ENCODE data around the gene FBXW8. TPM values are rescaled to one million over a fixed set of nuclear protein-coding genes. Genes with fewer than 3 reads are reported as not detected.

Gene FBXW8
- total and polyA plus RNA-seq, 2 donors (not counting 1 experiment from before 2014, with no cell fraction given): 12.1 to 23.5 TPM

DNA sequence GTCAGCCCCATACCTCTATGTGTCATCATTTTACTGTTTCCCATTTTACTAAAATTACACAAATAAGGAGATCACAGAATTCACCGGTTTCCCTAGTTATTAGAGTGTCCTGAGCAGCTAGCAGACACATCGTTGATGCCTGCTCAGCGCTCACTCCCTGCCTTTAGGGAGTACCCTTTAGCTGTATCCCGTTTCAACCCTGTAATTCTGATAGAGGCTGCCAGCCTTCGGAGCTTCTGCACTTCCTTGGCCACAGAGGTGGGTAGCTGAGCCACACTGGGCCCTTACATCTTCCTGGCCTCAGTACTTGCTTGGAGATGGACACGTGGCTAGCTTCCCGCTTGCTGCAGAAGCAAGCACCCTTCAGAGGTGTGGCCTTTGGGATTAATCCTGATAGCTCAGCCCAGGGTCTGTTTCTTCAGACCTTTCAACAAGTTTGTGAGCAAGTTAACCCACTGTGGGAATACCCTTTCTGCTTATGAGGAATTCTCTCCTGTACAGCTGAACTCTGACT, 14.3 kb upstream of the FBXW8 start:
- peaks cover 0 to 3% (median 0%) of the 10 kb centered on the region in 3 donors for H3K9me3 ChIP-seq (ENCODE audit: control extremely low read depth in 1 of 3, control insufficient read depth in 2 of 3, insufficient read depth in 1 of 3, low read length in 2 of 3)
- H3K27ac ChIP-seq (ENCODE audit: low read length in 2 of 2): no peak overlapping the region
- no peak overlapping the region for H2AFZ ChIP-seq (ENCODE audit: insufficient read depth, low read depth, low read length, poor library complexity, severe bottlenecking)
- no peaks in the 10 kb centered on the region for H3K4me1 ChIP-seq (ENCODE audit: control insufficient read depth in 2 of 2, insufficient read depth in 2 of 2, low read length in 2 of 2)
- ATAC-seq (ENCODE audit: low read depth) (no peak), DNase-seq (no peak)
- WGBS (ENCODE audit: insufficient coverage): 85% methylated on average over 7 of the region's 7 CpGs
- peaks cover 0 to 9% (median 1%) of the 10 kb centered on the region in 4 experiments for H3K27me3 ChIP-seq (replicated peaks in 1 of 4; ENCODE audit: control extremely low read depth in 1 of 4, control insufficient read depth in 3 of 4, insufficient read depth in 4 of 4, low read length in 3 of 4)
- no peak for TF ChIP-seq CTCF (IDR thresholded peaks at IDR 0.05)
- no peak for TF ChIP-seq EZH2 (IDR thresholded peaks at IDR 0.05; ENCODE audit: borderline replicate concordance, insufficient read depth, low read depth, low read length, poor library complexity, severe bottlenecking)
- POLR2A ChIA-PET: no interaction called here
- H3K4me3 ChIP-seq (ENCODE audit: control extremely low read depth in 1 of 5, extremely low read depth in 1 of 5, insufficient read depth in 1 of 5, low read depth in 2 of 5, low read length in 4 of 5): no peak overlapping the region
- no peak overlapping the region for H3K9ac ChIP-seq (ENCODE audit: low read length)
- H3K4me2 ChIP-seq (replicated peaks; ENCODE audit: low read depth, low read length, poor library complexity, severe bottlenecking): no peak overlapping the region
- no peaks in the 10 kb centered on the region for H3K4me1 Mint-ChIP-seq
- CTCF ChIA-PET: no interaction called here
- no peaks in the 10 kb centered on the region for H4K20me1 ChIP-seq (ENCODE audit: control insufficient read depth, insufficient read depth, low read length, poor library complexity, severe bottlenecking)
- no peaks in the 10 kb centered on the region for H3K79me2 ChIP-seq (ENCODE audit: control insufficient read depth, insufficient read depth, low read length)
- H3K36me3 ChIP-seq (replicated peaks in 1 of 2; ENCODE audit: control extremely low read depth in 1 of 2, control insufficient read depth in 1 of 2, extremely low read depth in 1 of 2, insufficient read depth in 2 of 2, low read length in 1 of 2): no peaks in the 10 kb centered on the region
- H3K27me3 Mint-ChIP-seq: peaks cover 29% of the 10 kb centered on the region
- H3K4me3 Mint-ChIP-seq: no peak overlapping the region
- no peaks in the 10 kb centered on the region for H3K9me3 Mint-ChIP-seq (ENCODE audit: insufficient read depth)
- H3K27ac Mint-ChIP-seq: no peak overlapping the region
- intact Hi-C loops (cut with micrococcal nuclease): no loop called here

DNA sequence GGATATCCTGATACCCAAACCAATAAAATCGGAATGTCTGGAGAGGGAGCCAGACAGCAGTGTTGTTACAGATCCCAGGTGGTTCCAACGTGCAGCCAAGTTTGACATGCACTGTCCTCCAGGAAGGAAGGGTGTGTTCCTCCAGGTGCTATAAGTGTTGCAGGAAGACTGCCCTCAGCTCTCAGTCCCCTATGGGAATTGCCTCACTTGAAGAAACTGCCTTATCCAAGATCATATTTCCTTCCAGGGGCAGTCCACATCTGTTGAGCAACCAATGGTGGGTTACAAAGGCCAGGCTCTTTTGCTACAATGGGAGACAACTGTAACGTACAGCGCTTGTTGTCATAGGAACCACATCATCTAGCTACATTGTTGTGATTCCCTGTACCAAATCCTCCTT, 13.3 kb upstream of the FBXW8 start:
- peaks cover 0 to 9% (median 4%) of the 10 kb centered on the region in 4 experiments for H3K27me3 ChIP-seq (replicated peaks in 1 of 4; ENCODE audit: control extremely low read depth in 1 of 4, control insufficient read depth in 3 of 4, insufficient read depth in 4 of 4, low read length in 3 of 4)
- no peaks in the 10 kb centered on the region for H3K9me3 Mint-ChIP-seq (ENCODE audit: insufficient read depth)
- no peak overlapping the region for H3K4me3 Mint-ChIP-seq
- no peak overlapping the region for H3K27ac Mint-ChIP-seq
- no peak for ATAC-seq (ENCODE audit: low read depth)
- no peak overlapping the region for H3K27ac ChIP-seq (ENCODE audit: low read length in 2 of 2)
- H3K36me3 ChIP-seq (replicated peaks in 1 of 2; ENCODE audit: control extremely low read depth in 1 of 2, control insufficient read depth in 1 of 2, extremely low read depth in 1 of 2, insufficient read depth in 2 of 2, low read length in 1 of 2): no peaks in the 10 kb centered on the region
- H3K4me3 ChIP-seq (ENCODE audit: control extremely low read depth in 1 of 5, extremely low read depth in 1 of 5, insufficient read depth in 1 of 5, low read depth in 2 of 5, low read length in 4 of 5): no peak overlapping the region
- POLR2A ChIA-PET: no interaction called here
- 52% methylated on average over 4 of the region's 4 CpGs for WGBS (ENCODE audit: insufficient coverage)
- DNase-seq: no peak
- TF ChIP-seq CTCF (IDR thresholded peaks at IDR 0.05) (no peak), EZH2 (IDR thresholded peaks at IDR 0.05; ENCODE audit: borderline replicate concordance, insufficient read depth, low read depth, low read length, poor library complexity, severe bottlenecking) (no peak)
- peaks cover 0 to 2% (median 0%) of the 10 kb centered on the region in 3 donors for H3K9me3 ChIP-seq (ENCODE audit: control extremely low read depth in 1 of 3, control insufficient read depth in 2 of 3, insufficient read depth in 1 of 3, low read length in 2 of 3)
- no peaks in the 10 kb centered on the region for H3K79me2 ChIP-seq (ENCODE audit: control insufficient read depth, insufficient read depth, low read length)
- H3K4me1 Mint-ChIP-seq: no peaks in the 10 kb centered on the region
- no peak overlapping the region for H2AFZ ChIP-seq (ENCODE audit: insufficient read depth, low read depth, low read length, poor library complexity, severe bottlenecking)
- no peaks in the 10 kb centered on the region for H4K20me1 ChIP-seq (ENCODE audit: control insufficient read depth, insufficient read depth, low read length, poor library complexity, severe bottlenecking)
- H3K4me2 ChIP-seq (replicated peaks; ENCODE audit: low read depth, low read length, poor library complexity, severe bottlenecking): no peak overlapping the region
- CTCF ChIA-PET: no interaction called here
- H3K9ac ChIP-seq (ENCODE audit: low read length): no peak overlapping the region
- H3K4me1 ChIP-seq (ENCODE audit: control insufficient read depth in 2 of 2, insufficient read depth in 2 of 2, low read length in 2 of 2): no peaks in the 10 kb centered on the region
- intact Hi-C loops (cut with micrococcal nuclease): no loop called here
- peaks cover 40% of the 10 kb centered on the region for H3K27me3 Mint-ChIP-seq
